ENCODE data around the gene GSE1. TPM values are rescaled to one million over a fixed set of nuclear protein-coding genes. Genes with fewer than 3 reads are reported as not detected.

The GSE1 gene
- total RNA-seq, 1 experiment from 2014 or later: 10.1 TPM

DNA sequence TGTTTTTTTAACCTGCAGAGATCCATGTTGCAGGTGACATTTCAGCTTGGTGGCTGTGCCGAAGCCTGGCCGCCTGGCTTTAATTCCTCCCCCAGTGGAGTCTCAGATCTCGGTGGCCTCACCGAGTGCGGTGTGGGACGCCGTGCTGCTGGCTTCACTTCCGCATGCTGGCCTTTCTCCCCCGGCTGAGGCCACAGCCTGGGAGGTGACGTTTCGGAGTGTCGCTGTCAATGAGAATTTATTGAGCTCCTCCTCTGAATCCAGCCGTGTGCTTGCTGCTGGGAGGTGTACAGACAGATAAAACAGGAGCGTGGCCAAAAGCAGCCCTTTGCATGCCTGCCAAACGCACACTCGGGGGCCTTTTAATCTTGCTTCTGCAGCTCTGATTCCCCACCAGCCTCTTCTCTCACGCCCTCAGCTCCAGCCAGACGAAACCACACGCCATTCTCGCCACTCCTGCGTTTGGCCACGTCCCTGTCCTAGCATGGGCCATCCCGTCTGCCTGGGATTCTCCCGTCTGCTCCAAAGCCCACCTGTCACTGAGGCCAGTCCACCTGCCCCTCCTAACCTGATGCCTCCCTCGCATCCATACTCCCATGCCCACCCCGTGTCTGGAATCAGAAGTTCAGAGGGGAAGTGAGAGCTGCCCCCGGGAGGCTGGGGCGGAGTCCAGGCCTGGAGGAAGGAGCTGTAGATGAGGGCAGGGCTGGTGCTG, 3.6 kb downstream of the GSE1 start:
- DNase-seq (ENCODE audit: low read depth): no peak

- DNase-seq (ENCODE audit: low read depth): no peak
These were observed 4.8 kb downstream of the GSE1 start for GRCh38 chr16:85617948-85618347.

- DNase-seq (ENCODE audit: low read depth): no peak
These were observed 5.4 kb downstream of the GSE1 start for GRCh38 chr16:85618521-85618920.

GRCh38 chr16:85619101-85619891, 6.2 kb downstream of the GSE1 start:
- DNase-seq (ENCODE audit: low read depth): no peak

GRCh38 chr16:85620374-85620773, 7.3 kb downstream of the GSE1 start:
- DNase-seq (ENCODE audit: low read depth): no peak

DNA sequence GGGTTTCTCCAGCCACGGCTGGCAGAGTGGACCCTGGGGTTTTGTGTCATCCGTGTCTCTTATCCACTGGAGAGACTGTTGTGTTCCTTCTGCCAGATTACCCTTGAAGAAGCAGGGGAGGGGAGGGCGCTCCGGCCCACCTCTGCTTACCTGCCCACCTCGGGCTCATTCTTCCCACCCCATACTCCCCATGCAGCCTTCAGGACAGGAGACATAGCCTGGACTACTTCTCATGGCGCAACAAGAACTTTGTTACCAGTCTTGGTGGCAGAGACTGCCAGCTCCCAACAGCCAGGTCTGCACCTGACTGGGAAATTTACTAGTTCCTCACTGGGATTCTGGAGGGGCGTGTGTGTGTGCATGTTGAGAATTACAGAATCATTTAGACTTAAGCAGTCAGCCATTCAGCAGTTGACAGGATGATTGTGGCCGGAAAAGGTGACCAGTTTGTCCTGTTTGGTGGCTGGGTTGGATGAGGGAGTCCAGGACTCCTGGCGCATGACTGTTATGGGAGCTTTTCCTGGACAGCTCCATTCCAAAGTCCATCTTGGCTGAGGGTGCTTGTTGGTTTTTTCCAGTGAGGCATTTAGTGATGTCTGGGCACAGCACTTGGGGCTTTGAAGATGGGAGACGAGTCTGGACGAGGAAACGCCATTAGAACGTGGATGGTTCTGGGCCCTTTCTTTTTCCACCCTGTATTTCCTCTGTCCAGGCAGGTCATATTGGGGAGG, 8.7 kb downstream of the GSE1 start:
- DNase-seq (ENCODE audit: low read depth): no peak

DNA sequence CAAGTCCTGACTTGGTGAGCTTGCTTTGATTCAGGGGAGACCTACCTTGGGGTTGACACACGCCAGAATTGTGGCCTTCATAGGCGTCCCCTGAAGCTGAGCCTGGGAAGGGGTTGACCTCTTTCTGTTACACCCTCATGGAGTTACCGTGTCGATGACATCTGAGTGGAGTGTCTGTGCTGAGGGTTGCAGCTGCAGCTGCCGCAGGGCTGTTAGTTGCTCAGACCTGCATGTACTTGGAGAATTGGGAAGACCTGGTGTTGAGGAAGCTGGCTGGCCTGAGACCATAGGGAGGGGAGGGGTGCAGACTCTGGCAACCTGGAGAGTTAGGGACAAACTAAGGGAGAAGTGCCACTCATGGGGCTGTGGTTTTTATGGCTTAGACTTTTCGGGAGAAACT, 9.6 kb downstream of the GSE1 start:
- DNase-seq (ENCODE audit: low read depth): no peak

DNA sequence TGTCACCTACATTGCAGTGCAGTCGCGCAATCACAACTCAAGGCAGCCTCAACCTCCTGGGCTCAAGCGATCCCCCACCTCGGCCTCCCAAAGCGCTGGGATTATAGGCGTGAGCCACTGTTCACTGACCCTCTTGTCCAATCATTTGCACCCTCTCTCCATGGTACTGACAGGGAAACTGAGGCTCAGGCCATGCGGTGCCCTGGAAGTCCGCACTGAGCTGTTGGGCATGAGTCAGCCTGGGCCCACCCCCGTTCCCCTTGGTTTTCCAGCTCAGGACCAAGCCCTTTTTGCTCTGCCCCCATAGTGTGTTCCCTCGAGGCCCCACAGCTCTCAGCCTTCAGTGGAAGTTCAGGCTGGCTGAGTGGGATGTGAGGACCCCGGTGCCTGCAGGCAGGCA, 10.1 kb downstream of the GSE1 start:
- no peak for DNase-seq (ENCODE audit: low read depth)

GRCh38 chr16:85623997-85624601, 11.0 kb downstream of the GSE1 start:
- DNase-seq (ENCODE audit: low read depth): no peak

DNA sequence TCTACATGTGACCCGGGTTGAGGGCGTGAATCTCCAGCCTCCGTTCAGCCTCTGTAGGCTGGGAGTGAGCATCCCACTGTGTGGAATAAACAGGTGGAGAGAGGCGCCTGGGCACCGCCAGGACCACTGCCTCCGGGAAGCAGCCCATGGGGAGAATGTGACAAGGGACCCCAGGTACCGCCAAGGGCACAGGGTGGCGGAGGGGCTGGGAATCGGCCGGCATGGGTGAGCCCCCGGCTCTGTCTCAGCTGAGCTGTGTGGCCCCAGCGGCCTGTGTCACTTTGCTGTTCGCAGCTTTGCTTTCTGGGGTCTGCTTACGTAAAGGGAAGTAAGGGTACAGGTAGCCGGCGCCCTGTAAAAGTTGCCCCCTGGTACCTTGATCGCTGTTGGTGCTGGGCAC, 11.5 kb downstream of the GSE1 start:
- DNase-seq (ENCODE audit: low read depth): no peak

DNA sequence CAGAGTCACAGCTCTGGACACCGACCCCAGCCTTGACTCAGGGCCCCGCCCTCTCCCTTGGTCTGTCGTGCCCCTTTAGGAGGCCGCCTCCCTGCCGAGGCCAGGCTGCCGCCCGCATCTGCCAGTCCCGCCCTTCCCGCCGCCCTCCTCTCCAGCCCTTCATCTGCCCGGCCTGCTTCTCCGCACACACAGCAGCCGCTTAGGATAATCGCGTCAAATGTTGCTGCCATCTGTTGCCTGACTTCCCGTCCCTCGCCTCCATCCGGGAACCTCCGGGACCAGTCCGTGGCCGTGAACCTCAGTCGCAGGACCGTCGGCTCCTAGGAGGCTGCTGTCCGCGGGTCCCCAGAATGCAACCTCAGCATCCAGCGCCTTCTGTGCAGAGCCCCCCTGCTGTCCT, 11.9 kb downstream of the GSE1 start:
- DNase-seq (ENCODE audit: low read depth): no peak

GRCh38 chr16:85625485-85626117, 12.5 kb downstream of the GSE1 start:
- DNase-seq (ENCODE audit: low read depth): no peak

- no peak for DNase-seq (ENCODE audit: low read depth)
These were observed 13.3 kb downstream of the GSE1 start for GRCh38 chr16:85626191-85626981.

GRCh38 chr16:85627089-85627488, 14.0 kb downstream of the GSE1 start:
- no peak for DNase-seq (ENCODE audit: low read depth)

DNA sequence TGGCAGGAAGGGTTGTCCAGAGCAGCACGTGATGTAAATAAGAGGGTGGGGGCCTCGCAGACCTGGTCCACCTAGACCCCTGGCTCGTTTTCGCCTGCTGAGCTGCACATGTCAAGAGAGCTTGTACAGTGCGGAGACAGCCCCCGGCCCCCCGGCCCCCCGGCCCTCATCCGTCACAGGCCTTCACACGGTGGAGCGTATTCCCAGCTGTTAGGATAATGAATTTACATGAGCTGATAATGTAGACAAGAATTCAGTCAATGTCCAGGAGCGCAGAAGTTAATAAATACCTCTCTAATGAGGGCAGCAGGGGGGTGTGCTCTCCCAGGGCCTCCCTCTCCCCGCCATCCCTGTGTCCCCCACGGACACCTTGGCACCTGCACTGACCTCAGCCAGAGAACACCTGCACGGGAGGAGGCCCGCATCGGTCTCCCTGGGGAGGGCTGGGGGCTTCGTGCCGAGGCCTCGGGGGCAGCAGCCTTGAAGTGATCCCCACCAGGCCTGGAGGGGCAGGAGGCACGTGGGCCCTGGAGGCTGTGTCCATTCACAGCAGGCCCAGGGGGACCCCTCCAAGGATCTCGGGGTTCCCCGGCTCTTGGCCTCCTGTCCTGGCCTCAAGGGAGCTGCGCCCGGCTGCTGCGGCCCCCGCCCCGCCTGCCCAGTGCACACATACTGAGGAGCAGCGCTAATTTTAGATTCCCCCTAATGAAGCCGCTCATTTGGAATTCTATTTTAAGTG, 14.6 kb downstream of the GSE1 start:
- DNase-seq (ENCODE audit: low read depth): no peak

DNA sequence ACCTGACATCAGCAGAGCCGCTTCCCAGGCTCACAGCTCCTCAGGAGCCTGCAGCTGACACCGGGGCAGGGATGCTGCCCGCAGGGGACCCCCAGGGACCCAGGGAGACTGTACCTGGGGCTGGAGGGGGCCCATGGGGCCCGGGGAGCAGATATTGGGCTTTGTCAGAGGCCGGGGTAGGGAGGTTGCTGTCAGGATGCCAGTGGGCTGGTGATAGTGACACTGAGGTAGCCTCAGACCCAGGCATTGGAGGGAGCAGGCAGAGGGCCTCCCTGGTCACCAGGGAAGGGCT, 15.1 kb downstream of the GSE1 start:
- DNase-seq (ENCODE audit: low read depth): no peak

GRCh38 chr16:85628645-85629044, 15.5 kb downstream of the GSE1 start:
- no peak for DNase-seq (ENCODE audit: low read depth)

DNA sequence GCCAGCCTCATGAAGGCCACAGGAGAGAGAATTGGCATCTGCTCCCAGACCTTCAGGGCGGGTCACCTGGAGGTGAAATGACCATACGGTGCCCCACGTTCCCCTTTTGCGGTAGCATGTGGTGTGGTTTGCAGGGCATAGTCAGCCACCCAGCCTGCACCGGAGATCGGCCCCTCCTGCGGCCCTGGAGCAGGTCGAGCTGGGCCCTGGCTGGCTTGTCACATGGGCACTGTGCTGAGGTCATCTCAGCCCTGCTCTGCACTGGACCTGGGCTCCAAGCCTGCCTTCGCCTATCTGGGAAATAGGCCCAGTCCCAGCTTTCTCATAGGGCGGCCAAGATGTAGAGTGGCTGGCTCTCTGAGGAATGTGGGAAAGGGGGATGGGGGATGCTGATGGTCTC, 16.2 kb downstream of the GSE1 start:
- no peak for DNase-seq (ENCODE audit: low read depth)

DNA sequence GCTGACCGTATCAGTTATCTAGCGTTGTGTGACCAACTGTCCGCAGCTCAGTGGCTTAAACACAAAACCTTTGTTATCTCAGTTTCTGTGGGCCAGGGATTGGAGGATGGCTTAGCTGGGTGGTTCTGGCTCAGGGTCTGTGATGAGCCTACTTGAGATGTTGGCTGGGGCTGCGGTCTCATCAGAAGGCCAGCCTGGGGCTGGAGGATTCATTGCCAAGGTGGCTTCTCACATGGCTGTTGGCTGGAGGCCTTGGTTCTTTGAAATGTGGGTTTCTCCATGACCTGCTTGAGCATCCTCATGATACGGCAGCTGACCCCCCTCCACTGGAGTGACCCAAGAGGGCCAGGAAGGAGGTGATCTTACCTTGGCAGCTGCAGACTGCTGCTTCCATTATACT, 16.7 kb downstream of the GSE1 start:
- DNase-seq (ENCODE audit: low read depth): no peak

GRCh38 chr16:85631230-85631629, 18.1 kb downstream of the GSE1 start:
- DNase-seq (ENCODE audit: low read depth): no peak
